Smooth muscle cell (in vitro differentiated cells): ENCODE data around the gene CFAP157. TPM values are rescaled to one million over a fixed set of nuclear protein-coding genes. Genes with fewer than 3 reads are reported as not detected.
A peak's percentile ranks its signal among the peaks of the same experiment; 100 is the strongest.

Source experiments
- DNase-seq: peaks from one replicate; lab custom pipeline; 2025; ENCODE audit not compliant: unreplicated experiment; lab: John Stamatoyannopoulos, UW
- H2AFZ ChIP-seq: fragments of 200-600 bp; sonication (generic); 2 replicates; pipeline ENCODE4 v1.6.0; 2016; ENCODE audit warnings: antibody characterized with exemption, low read depth, mild to moderate bottlenecking
- H3F3A ChIP-seq: fragments of 200-600 bp; sonication (generic); 2 replicates; pipeline ENCODE4 v1.6.0; 2017; ENCODE audit warnings: antibody characterized with exemption, low read depth
- H3K27ac ChIP-seq: fragments of 200-600 bp; sonication (generic); 2 replicates; pipeline ENCODE4 v1.5.1; 2016; ENCODE audit warnings: low read depth, mild to moderate bottlenecking
- H3K27me3 ChIP-seq: fragments of 200-600 bp; sonication (generic); 2 replicates; pipeline ENCODE4 v1.6.1; 2016; ENCODE audit warnings: low read depth, mild to moderate bottlenecking
- H3K36me3 ChIP-seq: fragments of 200-600 bp; sonication (generic); 2 replicates; pipeline ENCODE4 v1.5.1; 2016; ENCODE audit warnings: low read depth
- H3K4me1 ChIP-seq: fragments of 200-600 bp; sonication (generic); 2 replicates; pipeline ENCODE4 v1.5.1; 2016; ENCODE audit warnings: low read depth
- H3K4me2 ChIP-seq: fragments of 200-600 bp; sonication (generic); 2 replicates; pipeline ENCODE4 v1.6.0; 2016; ENCODE audit warnings: mild to moderate bottlenecking
- H3K4me3 ChIP-seq: fragments of 200-600 bp; sonication (generic); 2 replicates; pipeline ENCODE4 v1.5.1; 2016; ENCODE audit warnings: mild to moderate bottlenecking
- H3K79me2 ChIP-seq: fragments of 200-600 bp; sonication (generic); 2 replicates; pipeline ENCODE4 v1.6.0; 2016; ENCODE audit warnings: low read depth, mild to moderate bottlenecking
- H3K9ac ChIP-seq: fragments of 200-600 bp; sonication (generic); 2 replicates; pipeline ENCODE4 v1.6.0; 2016; ENCODE audit warnings: low read depth
- H3K9me3 ChIP-seq: fragments of 200-600 bp; sonication (generic); replicated peaks from 2 replicates; pipeline ENCODE4 v1.5.1; 2016; ENCODE audit warnings: low read depth
- H4K20me1 ChIP-seq: fragments of 200-600 bp; sonication (generic); 2 replicates; pipeline ENCODE4 v1.6.0; 2016; ENCODE audit warnings: low read depth
- CTCF ChIP-seq: fragments of 200-600 bp; sonication (generic); IDR thresholded peaks from 2 replicates; pipeline ENCODE4 v1.5.1; 2017; ENCODE audit warnings: borderline replicate concordance, mild to moderate bottlenecking, antibody characterized with exemption; ENCODE audit not compliant: insufficient read depth, poor library complexity, severe bottlenecking
- WGBS: methylation state at CpG from one replicate; pipeline ENCODE4 v1.1.7; 2016; ENCODE audit warnings: low lambda C conversion rate; 5-methylcytosine and 5-hydroxymethylcytosine counted together
- polyA plus RNA-seq: library from polyadenylated mRNA; unstranded; fragments of >200 nt; fragmentation: Nextera tagmentation; extraction: Ambion mirVana; gene quantifications from 2 replicates; pipeline ENCODE4 v1.2.1, GENCODE V29; 2016
- total RNA-seq: library from RNA; depleted of rRNA; stranded (reverse); fragments of >200 nt; gene quantifications from 2 replicates; pipeline ENCODE4 v1.2.3, GENCODE V29; 2014

The CFAP157 gene
- total and polyA plus RNA-seq, 2 experiments from 2014 or later = 0.33 TPM; not detected in 1

DNA sequence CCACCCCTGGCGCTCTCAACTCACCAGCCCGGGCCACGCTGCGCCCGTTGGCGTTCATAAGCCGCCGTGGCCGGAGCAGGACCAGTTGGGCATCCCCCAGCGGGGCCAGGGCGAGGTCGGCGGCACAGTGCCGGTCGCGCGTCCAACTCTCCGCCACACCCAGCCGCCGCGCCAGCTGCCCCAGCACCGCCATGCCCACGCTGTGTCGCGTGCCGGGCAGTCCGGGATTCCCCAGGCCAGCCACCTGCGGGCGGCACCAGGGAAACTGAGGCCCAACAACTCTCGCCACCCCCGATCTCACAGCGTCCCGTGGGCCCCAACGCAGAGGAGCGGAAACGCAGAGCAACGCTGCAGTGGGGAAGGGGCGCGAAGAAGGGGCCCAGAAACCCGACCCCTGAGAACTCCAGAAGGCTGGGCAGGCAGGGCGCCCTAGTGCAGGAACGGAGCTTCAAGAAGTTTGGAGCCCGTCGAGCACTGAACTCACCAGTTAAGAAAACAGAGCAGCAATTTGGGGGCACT, 8.2 kb downstream of the CFAP157 start:
- no peaks in the 10 kb centered on the region for H4K20me1 ChIP-seq

GRCh38 chr9:127715470-127716337, 8.9 kb downstream of the CFAP157 start, which contains the start of the genes PTRH1 and TTC16:
Gene PTRH1, minus strand, starts transcription at chr9:127715663. Its CDS starts 24 bp downstream, at chr9:127715639.
Gene TTC16, plus strand, starts transcription at chr9:127716079. Its CDS starts 67 bp downstream, at chr9:127716146.
- Histone ChIP-seq H3F3A (no peaks in the 10 kb centered on the region), H2AFZ (peak within 1 kb of the TSS; percentile 99), H3K4me3 (peak within 1 kb of the TSS; percentile 71), H3K9me3 (no peaks in the 10 kb centered on the region), H3K27ac (peak within 1 kb of the TSS; percentile 63), H3K36me3 (no peaks in the 10 kb centered on the region), H4K20me1 (no peaks in the 10 kb centered on the region), H3K79me2 (no peaks in the 10 kb centered on the region), H3K4me2 (peak within 1 kb of the TSS; percentile 100), H3K27me3 (no peaks in the 10 kb centered on the region), H3K4me1 (peaks cover 11% of the 10 kb centered on the region), H3K9ac (peak within 1 kb of the TSS; percentile 85)
- 8% methylated on average over 59 of the region's 65 CpGs for WGBS
- DNase-seq = peak; percentile 93
- no peak for TF ChIP-seq CTCF

More for the DNA sequence above, 8.2 kb downstream of the CFAP157 start:
- DNase-seq = no peak
- H3K9me3 ChIP-seq = no peaks in the 10 kb centered on the region
- H3K36me3 ChIP-seq = no peaks in the 10 kb centered on the region
- no peaks in the 10 kb centered on the region for H3K79me2 ChIP-seq
- no peaks in the 10 kb centered on the region for H3F3A ChIP-seq
- peak overlapping the region; percentile 100 for H3K4me2 ChIP-seq
- H2AFZ ChIP-seq = peak overlapping the region; percentile 99
- peak overlapping the region; percentile 63 for H3K27ac ChIP-seq
- no peaks in the 10 kb centered on the region for H3K27me3 ChIP-seq
- H3K9ac ChIP-seq = peak overlapping the region; percentile 85
- under 1% methylated on average over 27 of the region's 44 CpGs for WGBS
- peaks cover 11% of the 10 kb centered on the region for H3K4me1 ChIP-seq
- peak overlapping the region; percentile 71 for H3K4me3 ChIP-seq
- TF ChIP-seq CTCF = no peak

GRCh38 chr9:127716412-127716811, 9.6 kb downstream of the CFAP157 start:
- Histone ChIP-seq H2AFZ (no peak overlapping the region), H3K9me3 (no peaks in the 10 kb centered on the region), H3K9ac (peak overlapping the region; percentile 77), H3K4me1 (peaks cover 11% of the 10 kb centered on the region), H3K36me3 (no peaks in the 10 kb centered on the region), H3F3A (no peaks in the 10 kb centered on the region), H3K79me2 (no peaks in the 10 kb centered on the region), H3K27ac (peak overlapping the region; percentile 55), H3K4me3 (no peak overlapping the region), H3K27me3 (no peaks in the 10 kb centered on the region), H4K20me1 (no peaks in the 10 kb centered on the region), H3K4me2 (peak overlapping the region; percentile 100)
- WGBS = 88% methylated on average over 9 of the region's 9 CpGs
- TF ChIP-seq CTCF = no peak
- no peak for DNase-seq
